Stomach (tissue), 4 donors: ENCODE results near the gene CACNA2D4.

Experiments
- CTCF ChIP-seq, 7 experiments: fragments of 450-650 bp in 4 of 7; fragments of 200-600 bp in 3 of 7; sonication (generic) in 3 of 7; IDR thresholded peaks; one replicate each; pipeline ENCODE4 v1.5.1; 2016 to 2019; ENCODE audit warnings: antibody characterized with exemption in 7 of 7, control low read depth in 2 of 7, mild to moderate bottlenecking in 1 of 7
- EP300 ChIP-seq: sonication (generic); formaldehyde crosslinking; IDR thresholded peaks from one replicate; pipeline ENCODE4 v1.6.1; 2017; ENCODE audit warnings: antibody characterized with exemption
- POLR2AphosphoS5 ChIP-seq, 3 donors: sonication (generic); formaldehyde crosslinking; IDR thresholded peaks; one replicate each; pipeline ENCODE4 v1.6.1; 2016; ENCODE audit warnings: antibody characterized with exemption in 3 of 3

DNA sequence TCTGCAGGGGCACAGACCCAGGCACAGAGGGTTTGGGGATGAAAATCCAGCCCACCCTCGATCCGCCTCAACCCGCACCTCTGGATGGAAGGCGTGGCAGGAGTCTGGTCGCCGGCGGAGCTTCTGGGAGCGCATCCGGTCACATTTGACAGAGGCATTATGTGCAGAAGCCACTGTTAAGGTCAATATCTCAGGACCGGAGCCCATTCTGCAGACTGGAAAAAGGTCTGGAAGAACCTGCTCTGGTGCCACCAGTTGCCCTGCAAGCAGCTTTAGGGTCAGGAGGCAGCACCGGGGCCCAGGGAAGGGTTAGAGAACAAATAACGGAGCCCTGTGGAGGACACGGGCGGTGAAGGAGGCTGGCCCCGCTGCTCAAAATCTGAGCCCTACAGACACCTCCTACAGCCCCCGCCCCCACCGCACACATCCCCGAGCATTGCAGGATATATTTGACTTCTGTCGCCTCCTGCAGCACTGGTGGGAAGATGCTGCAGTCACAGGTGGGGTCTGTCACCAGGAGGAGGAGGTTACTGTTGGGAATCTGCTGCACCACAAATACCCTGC, 123.1 kb downstream of the CACNA2D4 start:
- TF ChIP-seq CTCF (IDR thresholded peaks at IDR 0.05) (no peak), POLR2AphosphoS5 (IDR thresholded peaks at IDR 0.05) (no peak), EP300 (no peak)
